Tibial nerve (tissue), 4 donors: ENCODE results near the gene BAMBI. TPM values are rescaled to one million over a fixed set of nuclear protein-coding genes. Genes with fewer than 3 reads are reported as not detected.

Experiments used
- DNase-seq, 2 donors: peaks; one replicate each; pipeline ENCODE4 v3.0.0-alpha.2; 2019; ENCODE audit warnings: low spot score in 2 of 2
- H3K27ac ChIP-seq, 4 donors: fragments of 200-600 bp; sonication (generic) in 3 of 4; one replicate each; pipeline ENCODE4 v1.5.1; 2017 to 2019; ENCODE audit warnings: mild to moderate bottlenecking in 1 of 4
- H3K27me3 ChIP-seq, 2 donors: fragments of 200-600 bp; sonication (generic) in 1 of 2; one replicate each; pipeline versions ENCODE4 v1.5.1 to v1.6.0; 2017 to 2019
- H3K36me3 ChIP-seq, 3 donors: fragments of 200-600 bp; sonication (generic); one replicate each; pipeline ENCODE4 v1.5.1; 2018 to 2019
- H3K4me1 ChIP-seq, 4 donors: fragments of 200-600 bp; sonication (generic) in 3 of 4; one replicate each; pipeline ENCODE4 v1.5.1; 2017 to 2019
- H3K4me3 ChIP-seq, 4 donors: fragments of 200-600 bp; sonication (generic) in 3 of 4; one replicate each; pipeline ENCODE4 v1.5.1; 2017 to 2019; ENCODE audit warnings: mild to moderate bottlenecking in 1 of 4, moderate library complexity in 1 of 4
- H3K9me3 ChIP-seq, 4 donors: fragments of 200-600 bp; sonication (generic) in 3 of 4; one replicate each; pipeline ENCODE4 v1.5.1; 2017 to 2019
- CTCF ChIP-seq, 5 experiments: fragments of 200-600 bp in 3 of 5; fragments of 450-650 bp in 2 of 5; sonication (generic) in 3 of 5; IDR thresholded peaks; one replicate each; pipeline ENCODE4 v1.5.1; 2016 to 2019; ENCODE audit warnings: antibody characterized with exemption in 5 of 5, mild to moderate bottlenecking in 3 of 5, moderate library complexity in 2 of 5
- EP300 ChIP-seq, 2 donors: sonication (generic); formaldehyde crosslinking; IDR thresholded peaks; one replicate each; pipeline ENCODE4 v1.6.1; 2017; ENCODE audit warnings: antibody characterized with exemption in 2 of 2, mild to moderate bottlenecking in 1 of 2
- POLR2A ChIP-seq, 2 donors: fragments of 450-650 bp; IDR thresholded peaks; one replicate each; pipeline ENCODE4 v1.6.1; 2017; ENCODE audit warnings: antibody characterized with exemption in 2 of 2, mild to moderate bottlenecking in 2 of 2, moderate library complexity in 2 of 2
- WGBS, 2 donors: methylation state at CpG; one replicate each; pipeline ENCODE4 v1.1.5; 2018; 5-methylcytosine and 5-hydroxymethylcytosine counted together
- total RNA-seq, 4 donors: library from RNA; depleted of rRNA; stranded (reverse); fragments of >200 nt; gene quantifications; one replicate each; pipeline ENCODE4 v1.1.0, GENCODE V29; 2016

The BAMBI gene
- total RNA-seq, 4 donors from 2014 or later = 8.8 to 16.7 (median 12.8) TPM

GRCh38 chr10:28713626-28714352 is 36.5 kb downstream of the BAMBI start:
- no peak overlapping the region for H3K4me3 ChIP-seq
- peaks cover 0 to 6% (median 0%) of the 10 kb centered on the region in 4 donors for H3K4me1 ChIP-seq
- H3K36me3 ChIP-seq = no peaks in the 10 kb centered on the region
- no peaks in the 10 kb centered on the region for H3K27me3 ChIP-seq
- WGBS, 2 donors = 89 to 91% methylated on average over 10 of the region's 10 CpGs
- no peak for DNase-seq
- H3K27ac ChIP-seq = no peak overlapping the region
- H3K9me3 ChIP-seq = no peaks in the 10 kb centered on the region
- TF ChIP-seq POLR2A (IDR thresholded peaks at IDR 0.05) (no peak), EP300 (IDR thresholded peaks at IDR 0.05) (no peak), CTCF (IDR thresholded peaks at IDR 0.05) (no peak)

- no peak overlapping the region for H3K27ac ChIP-seq
- no peaks in the 10 kb centered on the region for H3K27me3 ChIP-seq
- DNase-seq = no peak
- WGBS, 2 donors = 68 to 79% methylated on average over 7 of the region's 7 CpGs
- no peaks in the 10 kb centered on the region for H3K36me3 ChIP-seq
- no peak for TF ChIP-seq CTCF (IDR thresholded peaks at IDR 0.05)
- H3K4me3 ChIP-seq = no peak overlapping the region
- no peaks in the 10 kb centered on the region for H3K9me3 ChIP-seq
- peaks cover 0 to 6% (median 0%) of the 10 kb centered on the region in 4 donors for H3K4me1 ChIP-seq
These were observed 37.2 kb downstream of the BAMBI start for GRCh38 chr10:28714401-28715053.

- Histone ChIP-seq H3K4me3 (no peak overlapping the region), H3K27me3 (peaks cover 0 to under 1% of the 10 kb centered on the region in 2 donors), H3K9me3 (no peaks in the 10 kb centered on the region), H3K36me3 (no peaks in the 10 kb centered on the region), H3K4me1 (peaks cover 0 to 6% (median 0%) of the 10 kb centered on the region in 4 donors), H3K27ac (no peak overlapping the region)
- 45 to 49% methylated on average over 4 of the region's 4 CpGs for WGBS, 2 donors
- no peak for TF ChIP-seq CTCF (IDR thresholded peaks at IDR 0.05)
- no peak for TF ChIP-seq EP300 (IDR thresholded peaks at IDR 0.05)
- TF ChIP-seq POLR2A (IDR thresholded peaks at IDR 0.05) = no peak
- no peak for DNase-seq
These were observed 37.9 kb downstream of the BAMBI start for GRCh38 chr10:28715246-28715645.

GRCh38 chr10:28715757-28716156 is 38.4 kb downstream of the BAMBI start:
- Histone ChIP-seq H3K27ac (no peak overlapping the region), H3K27me3 (peaks cover 0 to 6% of the 10 kb centered on the region in 2 donors), H3K4me1 (peaks cover 0 to 5% (median 0%) of the 10 kb centered on the region in 4 donors), H3K9me3 (no peaks in the 10 kb centered on the region), H3K36me3 (no peaks in the 10 kb centered on the region), H3K4me3 (no peak overlapping the region)
- no peak for DNase-seq
- 69 to 71% methylated on average over 2 of the region's 2 CpGs for WGBS, 2 donors
- TF ChIP-seq EP300 (IDR thresholded peaks at IDR 0.05) = no peak
- TF ChIP-seq CTCF (IDR thresholded peaks at IDR 0.05) = no peak
- no peak for TF ChIP-seq POLR2A (IDR thresholded peaks at IDR 0.05)

GRCh38 chr10:28716748-28717147 is 39.4 kb downstream of the BAMBI start:
- H3K9me3 ChIP-seq = no peaks in the 10 kb centered on the region
- DNase-seq = no peak
- WGBS, 2 donors = 70 to 82% methylated on average over 1 of the region's 1 CpG
- H3K27me3 ChIP-seq = peaks cover 0 to 15% of the 10 kb centered on the region in 2 donors
- H3K4me3 ChIP-seq = no peak overlapping the region
- TF ChIP-seq POLR2A (IDR thresholded peaks at IDR 0.05) (no peak), EP300 (IDR thresholded peaks at IDR 0.05) (no peak)
- peaks cover 0 to 3% (median 0%) of the 10 kb centered on the region in 4 donors for H3K4me1 ChIP-seq
- H3K36me3 ChIP-seq = no peaks in the 10 kb centered on the region
- H3K27ac ChIP-seq = no peak overlapping the region
